ENCODE data around the gene PLCG1.

PLCG1 gene

DNA sequence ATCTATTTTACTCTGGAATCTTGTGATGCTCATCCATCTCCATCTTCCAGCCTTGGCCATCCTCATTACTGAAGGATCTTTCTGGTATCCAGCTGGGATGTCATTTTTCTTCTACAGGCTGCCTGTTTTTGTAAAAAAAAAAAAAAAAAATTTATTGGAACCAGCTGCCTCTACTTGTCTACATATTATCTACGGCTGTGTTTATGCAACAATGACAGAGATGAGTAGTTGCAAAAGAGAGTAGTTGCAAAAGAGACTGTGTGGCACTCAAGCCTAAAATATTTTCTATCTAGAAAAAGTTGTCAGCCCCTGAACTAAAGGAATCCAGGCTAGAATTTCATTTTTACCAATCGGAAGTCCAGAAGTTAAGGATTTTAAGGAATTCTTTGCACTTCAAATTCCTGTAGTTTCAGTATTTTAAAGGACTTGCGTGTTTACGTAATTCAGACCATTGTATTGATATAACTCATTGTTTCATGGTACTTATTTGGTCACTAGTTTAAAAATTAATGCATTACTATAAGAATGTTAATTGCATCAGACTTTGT lies 38.6 kb upstream of the PLCG1 start:
- H3K4me3 ChIP-seq (ENCODE audit: low read depth, low read length), result no peak overlapping the region
- TF ChIP-seq, protein P1, sequence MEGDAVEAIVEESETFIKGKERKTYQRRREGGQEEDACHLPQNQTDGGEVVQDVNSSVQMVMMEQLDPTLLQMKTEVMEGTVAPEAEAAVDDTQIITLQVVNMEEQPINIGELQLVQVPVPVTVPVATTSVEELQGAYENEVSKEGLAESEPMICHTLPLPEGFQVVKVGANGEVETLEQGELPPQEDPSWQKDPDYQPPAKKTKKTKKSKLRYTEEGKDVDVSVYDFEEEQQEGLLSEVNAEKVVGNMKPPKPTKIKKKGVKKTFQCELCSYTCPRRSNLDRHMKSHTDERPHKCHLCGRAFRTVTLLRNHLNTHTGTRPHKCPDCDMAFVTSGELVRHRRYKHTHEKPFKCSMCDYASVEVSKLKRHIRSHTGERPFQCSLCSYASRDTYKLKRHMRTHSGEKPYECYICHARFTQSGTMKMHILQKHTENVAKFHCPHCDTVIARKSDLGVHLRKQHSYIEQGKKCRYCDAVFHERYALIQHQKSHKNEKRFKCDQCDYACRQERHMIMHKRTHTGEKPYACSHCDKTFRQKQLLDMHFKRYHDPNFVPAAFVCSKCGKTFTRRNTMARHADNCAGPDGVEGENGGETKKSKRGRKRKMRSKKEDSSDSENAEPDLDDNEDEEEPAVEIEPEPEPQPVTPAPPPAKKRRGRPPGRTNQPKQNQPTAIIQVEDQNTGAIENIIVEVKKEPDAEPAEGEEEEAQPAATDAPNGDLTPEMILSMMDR (IDR thresholded peaks at IDR 0.05; ENCODE audit: control insufficient read depth, extremely low read depth, insufficient read depth), result no peak
- no peak for DNase-seq (ENCODE audit: low read depth)

DNA sequence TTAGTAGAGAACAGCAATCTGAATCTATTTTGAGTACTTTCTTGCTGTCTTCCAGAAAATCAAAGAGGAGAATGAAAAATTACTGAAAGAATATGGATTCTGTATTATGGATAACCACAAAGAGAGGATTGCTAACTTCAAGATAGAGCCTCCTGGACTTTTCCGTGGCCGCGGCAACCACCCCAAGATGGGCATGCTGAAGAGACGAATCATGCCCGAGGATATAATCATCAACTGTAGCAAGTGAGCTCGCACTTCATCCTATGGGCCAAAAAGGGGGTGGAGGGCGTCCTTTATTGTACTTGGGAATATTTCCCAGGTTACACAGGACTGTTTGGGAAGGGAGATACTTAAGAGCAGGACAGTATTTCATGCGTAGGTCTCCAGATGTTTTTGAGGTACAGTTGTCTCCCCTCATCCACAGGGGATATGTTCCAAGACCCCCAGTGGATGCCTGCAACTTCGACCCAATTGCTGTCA lies 37.3 kb upstream of the PLCG1 start:
- TF ChIP-seq, protein P1 (IDR thresholded peaks at IDR 0.05; ENCODE audit: control insufficient read depth, extremely low read depth, insufficient read depth), result no peak
- no peak for DNase-seq (ENCODE audit: low read depth)
- no peak overlapping the region for H3K4me3 ChIP-seq (ENCODE audit: low read depth, low read length)

DNA sequence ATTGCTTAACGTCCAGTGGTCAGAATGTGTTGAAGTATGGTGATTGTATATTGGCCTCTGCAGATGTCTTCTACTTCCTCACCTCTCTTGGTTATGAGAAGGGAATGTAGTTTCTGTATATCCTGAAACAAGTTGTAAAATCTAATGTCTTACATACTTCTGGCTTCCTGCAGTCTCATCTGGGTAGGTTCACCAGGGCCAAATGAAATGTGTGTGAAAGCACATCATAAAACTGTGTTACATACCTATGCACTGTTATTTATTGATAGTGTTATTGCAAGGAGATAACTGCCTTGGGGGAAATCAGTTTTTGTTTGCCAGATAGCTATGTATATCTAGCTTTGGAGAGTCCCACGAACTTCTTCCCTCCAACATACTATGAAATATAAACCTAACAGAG lies 35.7 kb upstream of the PLCG1 start:
- no peak overlapping the region for H3K4me3 ChIP-seq (ENCODE audit: low read depth, low read length)
- DNase-seq (ENCODE audit: low read depth), result no peak
- TF ChIP-seq, protein P1 (IDR thresholded peaks at IDR 0.05; ENCODE audit: control insufficient read depth, extremely low read depth, insufficient read depth), result no peak

DNA sequence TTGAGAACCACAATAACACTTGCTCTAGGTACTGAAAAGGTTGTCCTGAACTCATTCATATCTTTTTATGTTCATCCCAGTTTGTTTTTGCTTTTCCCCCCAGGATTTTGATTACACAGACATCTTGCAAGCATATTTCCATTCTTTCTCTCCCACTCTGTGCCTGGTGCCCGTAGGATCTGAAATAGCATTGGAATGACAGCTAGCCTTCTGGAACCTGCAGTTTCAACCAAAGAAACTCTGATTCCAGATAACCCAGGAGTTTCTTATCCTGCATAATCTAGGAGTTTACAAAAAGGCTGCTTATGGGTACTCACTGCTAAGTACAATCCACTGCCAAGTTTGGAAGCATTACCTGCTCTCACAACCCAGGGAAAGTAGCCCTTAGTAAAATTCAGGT lies 28.8 kb upstream of the PLCG1 start:
- TF ChIP-seq, protein P1 (IDR thresholded peaks at IDR 0.05; ENCODE audit: control insufficient read depth, extremely low read depth, insufficient read depth), result no peak
- DNase-seq (ENCODE audit: low read depth), result no peak
- H3K4me3 ChIP-seq (ENCODE audit: low read depth, low read length), result no peak overlapping the region

DNA sequence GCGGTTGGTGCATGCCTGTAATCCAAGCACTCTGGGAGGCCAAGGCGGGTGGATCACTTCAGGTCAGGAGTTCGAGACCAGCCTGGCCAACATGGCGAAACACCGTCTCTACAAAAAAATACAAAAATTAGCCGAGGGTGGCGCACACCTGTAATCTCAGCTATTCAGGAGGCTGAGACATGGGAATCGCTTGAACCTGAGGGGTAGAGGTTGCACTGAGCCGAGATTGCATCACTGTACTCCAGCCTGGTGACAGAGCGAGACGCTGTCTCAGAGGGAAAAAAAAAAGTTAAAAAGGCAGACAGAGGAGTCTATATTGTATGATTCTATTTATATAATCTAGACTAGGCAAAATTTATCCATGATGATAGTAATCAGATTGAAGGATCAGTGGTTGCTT lies 27.3 kb upstream of the PLCG1 start:
- no peak overlapping the region for H3K4me3 ChIP-seq (ENCODE audit: low read depth, low read length)
- TF ChIP-seq, protein P1 (IDR thresholded peaks at IDR 0.05; ENCODE audit: control insufficient read depth, extremely low read depth, insufficient read depth), result no peak
- no peak for DNase-seq (ENCODE audit: low read depth)

DNA sequence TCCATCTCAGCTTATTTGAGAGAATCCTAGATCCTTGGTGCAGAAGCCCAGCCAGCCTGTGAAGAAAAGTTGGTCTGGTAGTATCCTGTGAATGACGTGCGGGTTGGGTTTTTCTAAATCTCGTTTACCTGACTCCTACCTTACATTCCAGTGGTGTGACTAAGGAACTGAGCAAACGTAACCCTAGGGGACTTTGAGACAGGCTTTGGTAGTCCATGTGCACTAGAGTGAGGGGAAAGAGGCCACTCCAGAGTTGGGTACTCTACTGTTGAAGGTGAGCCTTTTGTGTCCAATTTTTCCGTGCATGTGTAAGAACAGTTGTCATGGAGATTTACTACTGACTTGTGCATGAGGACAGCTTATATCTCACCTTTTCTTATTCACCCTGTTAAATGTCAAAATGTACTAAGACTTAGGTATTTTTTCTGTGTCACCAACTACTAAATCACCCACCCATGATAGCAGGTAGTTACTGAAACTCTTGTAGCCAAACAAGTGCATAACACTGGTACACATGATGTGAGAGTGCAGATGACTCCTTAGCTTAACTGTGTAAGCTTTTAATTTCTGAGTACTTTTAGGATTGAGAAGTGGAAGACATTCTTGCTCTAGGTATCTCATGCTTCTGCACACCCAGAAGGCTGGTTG lies 26.3 kb upstream of the PLCG1 start:
- no peak overlapping the region for H3K4me3 ChIP-seq (ENCODE audit: low read depth, low read length)
- DNase-seq (ENCODE audit: low read depth), result no peak
- TF ChIP-seq, protein P1 (IDR thresholded peaks at IDR 0.05; ENCODE audit: control insufficient read depth, extremely low read depth, insufficient read depth), result no peak

DNA sequence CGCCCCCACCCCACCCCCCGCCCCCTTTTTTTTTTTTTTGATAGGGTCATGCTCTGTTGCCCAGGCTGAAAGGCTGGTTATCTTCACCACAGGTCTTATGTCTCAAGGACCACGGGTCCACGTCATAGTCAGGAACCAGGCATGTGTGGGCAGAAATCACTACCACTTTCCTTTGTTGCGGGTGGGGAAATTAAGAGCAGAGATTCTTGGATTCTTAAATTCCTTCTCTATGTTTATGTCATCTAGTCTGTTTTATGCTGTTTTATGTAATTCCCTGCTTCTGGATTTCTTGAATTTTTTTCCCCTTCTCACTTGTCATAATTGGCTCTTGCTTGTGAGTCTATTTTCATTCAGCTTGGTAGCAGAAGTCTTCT lies 25.8 kb upstream of the PLCG1 start:
- H3K4me3 ChIP-seq (ENCODE audit: low read depth, low read length), result no peak overlapping the region
- no peak for DNase-seq (ENCODE audit: low read depth)
- TF ChIP-seq, protein P1 (IDR thresholded peaks at IDR 0.05; ENCODE audit: control insufficient read depth, extremely low read depth, insufficient read depth), result no peak

Data from LNCaP clone FGC (cell line).